Activated CD8-positive, alpha-beta memory T cell treated with anti-CD3 and anti-CD28 coated beads, Interleukin-2, amount 10 ng/mL, durations not matched to agents 7 days and 5 days (primary cell): ENCODE data around the gene RHEB. TPM values are rescaled to one million over a fixed set of nuclear protein-coding genes. Genes with fewer than 3 reads are reported as not detected.
A peak's percentile ranks its signal among the peaks of the same experiment; 100 is the strongest.

Experiments used
- ATAC-seq: fragments of 150-1000 bp; cut with Tn5 transposase; one replicate; pipeline ENCODE4 v1.10.0; 2021; ENCODE audit warnings: moderate library complexity
- CTCF ChIA-PET: fragments of 350-600 bp; sonication (Branson Sonifier 250); formaldehyde crosslinking; loops from one replicate; lab custom pipeline; 2021; ENCODE audit warnings: antibody characterized with exemption; lab: Charles Lee
- DNase-seq: peaks from one replicate; pipeline ENCODE4 v3.0.0-alpha.2; 2020
- H3K27ac Mint-ChIP-seq: one replicate; pipeline ENCODE4 v1.8.0; 2021; ENCODE audit warnings: mild to moderate bottlenecking, mixed read lengths
- H3K27me3 Mint-ChIP-seq: one replicate; pipeline ENCODE4 v1.8.0; 2021; ENCODE audit warnings: mixed read lengths
- H3K36me3 Mint-ChIP-seq: one replicate; pipeline ENCODE4 v1.8.0; 2021; ENCODE audit warnings: mild to moderate bottlenecking, mixed read lengths
- H3K4me1 Mint-ChIP-seq: one replicate; pipeline ENCODE4 v1.8.0; 2021; ENCODE audit warnings: mixed read lengths
- H3K4me3 Mint-ChIP-seq: one replicate; pipeline ENCODE4 v1.8.0; 2021; ENCODE audit warnings: mild to moderate bottlenecking, moderate library complexity, mixed read lengths
- H3K9me3 Mint-ChIP-seq: one replicate; pipeline ENCODE4 v1.8.0; 2022; ENCODE audit warnings: low read depth, mixed read lengths
- total RNA-seq, 2 experiments: library from RNA; stranded (reverse); gene quantifications; one replicate each; pipeline ENCODE4 v1.2.3, GENCODE V29; 2021

RHEB gene
- total RNA-seq, 2 experiments from 2014 or later: 66.2 to 73.0 TPM

DNA sequence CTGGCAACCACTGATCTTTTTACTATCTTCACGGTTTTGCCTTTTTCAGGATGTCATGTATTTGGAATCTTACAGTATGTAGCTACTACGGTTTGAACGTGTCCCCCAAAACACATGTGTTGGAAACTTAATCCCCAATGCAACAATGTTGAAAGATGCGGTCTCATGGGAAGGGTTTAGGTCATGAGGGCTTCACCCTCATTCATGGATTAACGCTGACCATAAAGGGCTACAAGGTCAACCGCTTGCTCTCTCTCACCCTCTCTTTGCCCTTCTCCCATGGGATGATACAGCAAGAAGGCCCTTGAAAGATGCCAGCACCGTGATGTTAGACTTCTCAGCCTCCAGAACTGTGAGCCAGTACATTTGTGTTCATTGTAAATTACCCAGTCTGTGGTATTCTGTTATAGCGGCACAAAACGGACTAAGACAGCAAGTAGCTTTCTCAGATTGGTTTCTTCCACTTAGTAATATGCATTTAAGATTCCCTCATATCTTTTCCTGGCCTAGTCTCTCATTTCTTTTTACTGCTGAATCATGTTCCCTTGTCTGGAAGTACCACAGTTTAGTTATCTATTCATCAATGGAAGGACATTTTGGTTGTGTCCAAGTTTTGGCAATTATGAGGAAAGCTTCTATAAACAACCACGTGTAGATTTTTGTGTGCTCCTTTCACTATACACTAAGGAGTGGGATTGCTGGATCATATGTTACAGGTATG is 76.8 kb downstream of the RHEB start:
- Mint-ChIP-seq H3K9me3 (no peaks in the 10 kb centered on the region), H3K36me3 (no peaks in the 10 kb centered on the region), H3K4me3 (no peak overlapping the region), H3K27me3 (peaks cover 20% of the 10 kb centered on the region), H3K27ac (no peak overlapping the region), H3K4me1 (peaks cover 17% of the 10 kb centered on the region)
- DNase-seq (no peak), ATAC-seq (no peak)
- CTCF ChIA-PET: interaction anchor here (1.4 to 2.6 kb wide), 4 partner anchors 72 to 128 kb away, joined by 4 to 11 read pairs (median 5); no protein-coding TSS in a partner anchor

GRCh38 chr7:151440799-151441445 is 78.8 kb downstream of the RHEB start:
- ATAC-seq: no peak
- no peaks in the 10 kb centered on the region for H3K9me3 Mint-ChIP-seq
- CTCF ChIA-PET: interaction anchor here (0.7 to 2.6 kb wide), 7 partner anchors 8 to 126 kb away, joined by 3 to 10 read pairs (median 4); no protein-coding TSS in a partner anchor
- H3K4me3 Mint-ChIP-seq: no peak overlapping the region
- no peaks in the 10 kb centered on the region for H3K36me3 Mint-ChIP-seq
- H3K27me3 Mint-ChIP-seq: peaks cover 20% of the 10 kb centered on the region
- H3K4me1 Mint-ChIP-seq: peaks cover 17% of the 10 kb centered on the region
- DNase-seq: no peak
- H3K27ac Mint-ChIP-seq: no peak overlapping the region

- no peak within 1 kb of the TSS for H3K4me3 Mint-ChIP-seq
- H3K4me1 Mint-ChIP-seq: peaks cover 17% of the 10 kb centered on the region
- H3K27ac Mint-ChIP-seq: no peak within 1 kb of the TSS
- H3K36me3 Mint-ChIP-seq: no peaks in the 10 kb centered on the region
- no peak for DNase-seq
- ATAC-seq: peak; percentile 63
- CTCF ChIA-PET: interaction anchor here (0.7 to 2.6 kb wide), 3 partner anchors 8 to 125 kb away, joined by 3 to 10 read pairs (median 9); no protein-coding TSS in a partner anchor
- no peaks in the 10 kb centered on the region for H3K9me3 Mint-ChIP-seq
- H3K27me3 Mint-ChIP-seq: peaks cover 20% of the 10 kb centered on the region
Measured at GRCh38 chr7:151439855-151440798, 79.6 kb downstream of the RHEB start, which contains the start of gene CRYGN. CRYGN (minus strand) TSS chr7:151440141; CDS start chr7:151439917, 224 bp downstream.

GRCh38 chr7:151438864-151439601 is 80.7 kb downstream of the RHEB start:
- H3K9me3 Mint-ChIP-seq: no peaks in the 10 kb centered on the region
- CTCF ChIA-PET: interaction anchor here (2.4 to 2.6 kb wide), 2 partner anchors 9 to 124 kb away, joined by 9 to 14 read pairs; no protein-coding TSS in a partner anchor
- H3K4me3 Mint-ChIP-seq: no peak overlapping the region
- no peaks in the 10 kb centered on the region for H3K36me3 Mint-ChIP-seq
- no peak overlapping the region for H3K27ac Mint-ChIP-seq
- no peak for ATAC-seq
- DNase-seq: no peak
- peaks cover 17% of the 10 kb centered on the region for H3K4me1 Mint-ChIP-seq
- H3K27me3 Mint-ChIP-seq: peaks cover 20% of the 10 kb centered on the region

DNA sequence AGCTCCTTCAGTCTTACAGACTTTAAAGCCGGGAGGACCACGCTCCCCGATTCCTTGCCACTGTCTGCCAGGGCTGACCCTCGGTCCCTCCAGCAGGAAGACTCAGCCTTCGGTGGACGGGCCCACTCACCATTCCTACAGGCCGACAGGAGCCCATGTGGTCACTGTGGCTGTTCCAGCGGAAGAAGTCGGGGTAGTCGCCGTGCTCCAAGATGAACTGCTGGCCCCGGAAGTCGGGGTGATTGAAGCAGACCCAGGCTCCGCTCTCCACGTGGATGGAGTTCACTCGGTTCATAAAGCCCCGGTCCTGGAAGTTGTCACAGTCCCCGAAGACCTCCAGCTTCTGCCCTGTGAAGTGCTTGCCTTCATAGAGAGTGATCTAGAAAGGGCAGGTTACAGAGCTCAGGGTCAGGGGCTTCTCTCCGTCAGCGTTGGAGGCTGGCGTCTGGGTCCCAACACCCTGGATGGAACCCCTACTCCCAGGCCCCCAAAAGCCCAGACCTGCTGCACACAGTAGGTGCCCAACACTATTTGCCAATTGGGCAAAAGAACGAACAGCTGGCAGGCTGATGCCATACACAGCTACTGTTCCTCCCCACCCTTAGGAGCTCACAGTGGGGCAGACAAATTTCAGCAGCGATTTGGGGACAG is 81.7 kb downstream of the RHEB start:
- H3K4me3 Mint-ChIP-seq: no peak overlapping the region
- CTCF ChIA-PET: interaction anchor here (2.4 kb wide), 1 partner anchor 10 kb away, joined by 14 read pairs; no protein-coding TSS in a partner anchor
- H3K27me3 Mint-ChIP-seq: peaks cover 20% of the 10 kb centered on the region
- peaks cover 22% of the 10 kb centered on the region for H3K4me1 Mint-ChIP-seq
- DNase-seq (no peak), ATAC-seq (no peak)
- no peaks in the 10 kb centered on the region for H3K9me3 Mint-ChIP-seq
- no peak overlapping the region for H3K27ac Mint-ChIP-seq
- no peaks in the 10 kb centered on the region for H3K36me3 Mint-ChIP-seq

DNA sequence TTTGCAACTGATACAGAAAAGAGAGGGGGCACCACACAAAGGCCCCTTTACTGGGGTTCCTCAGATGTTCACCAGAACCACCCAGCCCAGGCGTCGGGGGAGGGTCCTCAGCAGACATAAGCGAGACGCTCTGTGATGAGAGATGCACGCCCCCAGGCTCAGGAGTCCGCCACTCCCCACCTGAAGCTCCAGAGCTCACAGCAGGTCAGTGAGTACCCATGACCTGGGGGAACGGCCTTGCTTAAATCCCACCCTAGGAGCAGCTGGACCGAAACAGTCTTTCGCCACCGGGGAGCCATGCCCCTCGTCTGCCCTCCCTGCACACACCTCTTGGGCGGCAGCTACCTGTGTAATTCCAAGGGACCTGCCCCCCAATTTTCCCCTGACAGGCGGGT is 82.5 kb downstream of the RHEB start:
- H3K4me3 Mint-ChIP-seq: no peak overlapping the region
- H3K9me3 Mint-ChIP-seq: no peaks in the 10 kb centered on the region
- no peaks in the 10 kb centered on the region for H3K36me3 Mint-ChIP-seq
- H3K27ac Mint-ChIP-seq: no peak overlapping the region
- peaks cover 29% of the 10 kb centered on the region for H3K4me1 Mint-ChIP-seq
- DNase-seq (no peak), ATAC-seq (no peak)
- CTCF ChIA-PET: interaction anchor here (2.4 kb wide), 1 partner anchor 11 kb away, joined by 14 read pairs; no protein-coding TSS in a partner anchor
- peaks cover 18% of the 10 kb centered on the region for H3K27me3 Mint-ChIP-seq

- DNase-seq: no peak
- Mint-ChIP-seq H3K27me3 (peaks cover 14% of the 10 kb centered on the region), H3K4me3 (no peak overlapping the region), H3K27ac (no peak overlapping the region), H3K9me3 (no peaks in the 10 kb centered on the region), H3K36me3 (no peaks in the 10 kb centered on the region), H3K4me1 (peaks cover 26% of the 10 kb centered on the region)
- no peak for ATAC-seq
- CTCF ChIA-PET: interaction anchor here (2.4 to 3.8 kb wide), 2 partner anchors 11 to 12 kb away, joined by 14 to 23 read pairs; no protein-coding TSS in a partner anchor
Measured at GRCh38 chr7:151436446-151437158, 83.1 kb downstream of the RHEB start.

GRCh38 chr7:151435971-151436370 is 83.7 kb downstream of the RHEB start:
- CTCF ChIA-PET: interaction anchor here (3.8 kb wide), 1 partner anchor 13 kb away, joined by 23 read pairs; no protein-coding TSS in a partner anchor
- peaks cover 14% of the 10 kb centered on the region for H3K27me3 Mint-ChIP-seq
- H3K4me3 Mint-ChIP-seq: no peak overlapping the region
- DNase-seq: no peak
- no peak overlapping the region for H3K27ac Mint-ChIP-seq
- H3K36me3 Mint-ChIP-seq: no peaks in the 10 kb centered on the region
- H3K9me3 Mint-ChIP-seq: no peaks in the 10 kb centered on the region
- ATAC-seq: no peak
- peaks cover 25% of the 10 kb centered on the region for H3K4me1 Mint-ChIP-seq

DNA sequence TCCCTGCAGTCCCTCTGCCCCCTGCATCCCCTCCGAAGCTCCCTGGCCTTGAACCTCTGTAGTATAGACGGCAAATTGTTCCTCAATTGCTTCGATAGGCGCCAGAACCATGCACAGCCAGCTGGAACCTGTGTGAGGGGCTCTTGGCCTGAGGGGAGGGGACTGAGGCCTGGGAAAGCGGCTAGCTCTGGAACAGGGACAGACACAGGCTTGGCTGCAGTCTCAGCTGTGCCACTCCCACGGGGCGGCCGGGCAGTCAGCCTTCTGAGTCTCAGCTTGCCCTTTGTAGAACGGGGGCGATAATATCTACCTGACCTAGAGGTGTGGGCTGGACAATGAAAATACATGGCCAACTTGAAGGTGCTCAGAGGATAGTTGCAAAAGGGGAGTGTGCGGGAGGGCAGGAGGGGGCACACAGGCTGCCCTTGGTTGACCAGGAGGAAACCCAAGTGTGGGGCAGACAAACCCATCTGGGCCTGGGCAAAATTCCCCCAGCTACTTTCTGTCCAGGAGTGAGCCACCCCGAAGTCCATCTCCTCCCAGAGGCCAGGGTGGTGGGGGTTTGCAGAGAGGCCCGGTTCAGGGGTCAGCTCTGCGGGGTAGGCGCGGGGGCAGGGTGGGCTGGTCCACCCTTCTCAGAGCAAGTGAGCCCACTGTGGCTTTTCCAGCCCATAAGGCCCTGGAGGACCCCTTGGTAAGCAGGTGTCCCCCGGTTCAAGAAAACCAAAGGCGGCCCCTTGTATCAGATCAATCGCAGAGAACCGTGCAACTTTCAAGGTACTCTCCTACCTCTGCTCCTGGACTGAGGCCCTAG is 84.4 kb downstream of the RHEB start:
- peaks cover 12% of the 10 kb centered on the region for H3K27me3 Mint-ChIP-seq
- CTCF ChIA-PET: interaction anchor here (0.7 to 3.8 kb wide), 2 partner anchors 9 to 14 kb away, joined by 3 to 23 read pairs; no protein-coding TSS in a partner anchor
- H3K4me1 Mint-ChIP-seq: peaks cover 23% of the 10 kb centered on the region
- H3K27ac Mint-ChIP-seq: no peak overlapping the region
- no peak for DNase-seq
- no peak overlapping the region for H3K4me3 Mint-ChIP-seq
- no peaks in the 10 kb centered on the region for H3K36me3 Mint-ChIP-seq
- no peaks in the 10 kb centered on the region for H3K9me3 Mint-ChIP-seq
- ATAC-seq: no peak

DNA sequence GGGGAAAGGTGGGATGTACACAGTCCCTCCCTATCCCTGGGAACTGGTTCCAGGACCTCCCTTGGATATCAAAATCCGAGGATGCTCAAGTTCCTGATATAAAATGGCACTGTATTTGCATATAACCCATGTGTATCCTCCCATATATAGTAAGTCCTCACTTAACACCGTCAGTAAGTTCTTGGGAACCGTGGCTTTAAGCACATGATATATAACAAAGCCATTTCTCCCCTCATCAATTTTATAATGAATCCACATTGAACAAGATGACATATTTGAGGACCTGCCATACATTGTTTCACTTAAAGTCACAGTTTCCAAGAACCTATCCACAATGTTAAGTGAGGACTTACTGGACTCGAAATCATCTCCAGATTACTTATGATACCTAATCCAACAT is 85.1 kb downstream of the RHEB start:
- Mint-ChIP-seq H3K4me1 (peaks cover 27% of the 10 kb centered on the region), H3K36me3 (no peaks in the 10 kb centered on the region), H3K27me3 (peaks cover 9% of the 10 kb centered on the region), H3K9me3 (no peaks in the 10 kb centered on the region), H3K4me3 (no peak overlapping the region), H3K27ac (no peak overlapping the region)
- no peak for DNase-seq
- CTCF ChIA-PET: interaction anchor here (0.7 to 3.8 kb wide), 2 partner anchors 10 to 14 kb away, joined by 3 to 23 read pairs; no protein-coding TSS in a partner anchor
- no peak for ATAC-seq
